Lower leg skin (tissue), 4 donors: ENCODE measurements around the gene MED25. TPM values are rescaled to one million over a fixed set of nuclear protein-coding genes. Genes with fewer than 3 reads are reported as not detected.
A peak's percentile ranks its signal among the peaks of the same experiment; 100 is the strongest.

Experiments
- DNase-seq, 2 donors: peaks; one replicate each; pipeline ENCODE4 v3.0.0-alpha.2; 2019; ENCODE audit warnings: low spot score in 2 of 2
- H3K4me3 ChIP-seq: fragments of 200-600 bp; sonication (generic); 2 replicates; pipeline ENCODE4 v1.5.1; 2017; ENCODE audit warnings: mild to moderate bottlenecking, low read depth; ENCODE audit not compliant: poor library complexity, severe bottlenecking
- CTCF ChIP-seq, 3 donors: fragments of 450-650 bp; IDR thresholded peaks; one replicate each; pipeline ENCODE4 v1.5.1; 2016; ENCODE audit warnings: antibody characterized with exemption in 3 of 3, mild to moderate bottlenecking in 3 of 3, moderate library complexity in 2 of 3
- POLR2A ChIP-seq, 2 donors: fragments of 450-650 bp; IDR thresholded peaks; one replicate each; pipeline ENCODE4 v1.6.1; 2016 to 2017; ENCODE audit warnings: antibody characterized with exemption in 2 of 2, mild to moderate bottlenecking in 1 of 2, moderate library complexity in 1 of 2
- WGBS, 2 donors: methylation state at CpG; one replicate each; pipeline ENCODE4 v1.1.5; 2018; 5-methylcytosine and 5-hydroxymethylcytosine counted together
- intact Hi-C: fragments of 100-400 bp; cut with DNase I; formaldehyde crosslinking; loops from one replicate; pipeline ENCODE4 v1.15.0; 2023; ENCODE audit warnings: low total_unique reads
- total RNA-seq, 4 donors: library from RNA; depleted of rRNA; stranded (reverse); fragments of >200 nt; gene quantifications; one replicate each; pipeline ENCODE4 v1.1.0, GENCODE V29; 2016

Gene MED25
- total RNA-seq, 4 donors from 2014 or later: 28.9 to 43.7 (median 30.8) TPM

GRCh38 chr19:49875857-49876421, 57.9 kb downstream of the MED25 start:
- TF ChIP-seq POLR2A (IDR thresholded peaks at IDR 0.05) (no peak), CTCF (IDR thresholded peaks at IDR 0.05) (no peak)
- WGBS, 2 donors: 0 to 1% methylated on average over 24 to 28 of the region's 28 CpGs
- intact Hi-C loops: no loop called here
- H3K4me3 ChIP-seq: peak overlapping the region; percentile 72
- DNase-seq: peak; percentile 68 to 93

- TF ChIP-seq CTCF (IDR thresholded peaks at IDR 0.05) (no peak), POLR2A (IDR thresholded peaks at IDR 0.05) (no peak)
- DNase-seq: peak; percentile 98 to 100
- intact Hi-C loops: no loop called here
- 0 to 1% methylated on average over 40 to 42 of the region's 46 CpGs for WGBS, 2 donors
- peak overlapping the region; percentile 72 for H3K4me3 ChIP-seq
Observed at GRCh38 chr19:49876422-49877019, 58.4 kb downstream of the MED25 start.

GRCh38 chr19:49877020-49877878, 59.2 kb downstream of the MED25 start, which contains the start of the genes AKT1S1 and TBC1D17:
Gene AKT1S1, minus strand, starts transcription at chr19:49877355. Its CDS starts 4,060 bp downstream, at chr19:49873295.
Gene TBC1D17, plus strand, starts transcription at chr19:49877702. Its CDS starts 22 bp downstream, at chr19:49877724.
- WGBS, 2 donors: 1% methylated on average over 61 of the region's 61 CpGs
- peak; percentile 100 for DNase-seq
- H3K4me3 ChIP-seq: peak within 1 kb of the TSS; percentile 72
- intact Hi-C loops: no loop called here
- no peak for TF ChIP-seq CTCF (IDR thresholded peaks at IDR 0.05)
- TF ChIP-seq POLR2A (IDR thresholded peaks at IDR 0.05): peak in 1 of 2 donors; percentile 95

GRCh38 chr19:49877879-49878743, 60.0 kb downstream of the MED25 start:
- peak overlapping the region; percentile 51 for H3K4me3 ChIP-seq
- intact Hi-C loops: no loop called here
- DNase-seq: peak; percentile 98 to 100
- TF ChIP-seq POLR2A (IDR thresholded peaks at IDR 0.05): no peak
- TF ChIP-seq CTCF (IDR thresholded peaks at IDR 0.05): no peak
- 6 to 7% methylated on average over 39 to 41 of the region's 41 CpGs for WGBS, 2 donors

- intact Hi-C loops: no loop called here
- TF ChIP-seq CTCF (IDR thresholded peaks at IDR 0.05) (no peak), POLR2A (IDR thresholded peaks at IDR 0.05) (no peak)
- WGBS, 2 donors: 73 to 77% methylated on average over 9 of the region's 9 CpGs
- DNase-seq: no peak
- no peak overlapping the region for H3K4me3 ChIP-seq
Observed at GRCh38 chr19:49878744-49879070, 60.6 kb downstream of the MED25 start.
